AG04449 (cell line): ENCODE data around the gene PTPRG.

Source experiments
- CTCF ChIA-PET: fragments of 350-600 bp; formaldehyde crosslinking; extraction: SDS; loops from one replicate; lab custom pipeline; 2021; ENCODE audit warnings: antibody characterized with exemption; lab: Yijun Ruan, JAX
- POLR2A ChIA-PET: fragments of 400-600, 350-600 bp; formaldehyde crosslinking; extraction: SDS; loops from one replicate; lab custom pipeline; 2020; ENCODE audit warnings: antibody characterized with exemption, inconsistent platforms; lab: Yijun Ruan, JAX
- DNase-seq: peaks from one replicate; pipeline ENCODE4 v3.0.0-alpha.2; 2010; ENCODE audit warnings: low read depth, low spot score
- H3K4me3 ChIP-seq: 2 replicates; pipeline ENCODE4 v1.5.1; 2011; ENCODE audit warnings: low read depth, mild to moderate bottlenecking, control low read depth, low read length
- CTCF ChIP-seq: IDR thresholded peaks from one replicate; pipeline ENCODE4 v1.5.1; 2011; ENCODE audit warnings: mild to moderate bottlenecking, moderate library complexity, low read length, control low read depth, inconsistent platforms; ENCODE audit not compliant: insufficient read depth; ENCODE audit errors: missing control alignments

Gene PTPRG

GRCh38 chr3:61560517-61561373 is 626 bp upstream of the PTPRG start:
- H3K4me3 ChIP-seq, result peak overlapping the region; percentile 78
- TF ChIP-seq CTCF, result peak; percentile 14
- POLR2A ChIA-PET, result interaction anchor here (0.6 to 1.4 kb wide), 10 partner anchors 12 to 1059 kb away, joined by 3 to 10 read pairs (median 3); no protein-coding TSS in a partner anchor
- CTCF ChIA-PET, result interaction anchor here (0.9 to 1.9 kb wide), 3 partner anchors 13 to 627 kb away, joined by 3 to 10 read pairs (median 3); no protein-coding TSS in a partner anchor
- DNase-seq, result peak; percentile 23

GRCh38 chr3:61562042-61562720 is 810 bp downstream of the PTPRG start:
- POLR2A ChIA-PET, result interaction anchor here (0.9 to 1.4 kb wide), 3 partner anchors 10 to 110 kb away, joined by 3 to 10 read pairs (median 3); no protein-coding TSS in a partner anchor
- H3K4me3 ChIP-seq, result peak overlapping the region; percentile 78
- CTCF ChIA-PET, result interaction anchor here (4.7 kb wide), 1 partner anchor 625 kb away, joined by 66 read pairs; no protein-coding TSS in a partner anchor
- DNase-seq, result no peak
- TF ChIP-seq CTCF, result no peak

- DNase-seq, result no peak
- peak overlapping the region; percentile 78 for H3K4me3 ChIP-seq
- TF ChIP-seq CTCF, result no peak
- POLR2A ChIA-PET, result no interaction called here
- CTCF ChIA-PET, result interaction anchor here (0.8 to 4.7 kb wide), 5 partner anchors 10 to 638 kb away, joined by 3 to 66 read pairs (median 7); no protein-coding TSS in a partner anchor
Measured at GRCh38 chr3:61562721-61563312, 1.4 kb downstream of the PTPRG start.

GRCh38 chr3:61563313-61564271 is 2.2 kb downstream of the PTPRG start:
- H3K4me3 ChIP-seq, result peak overlapping the region; percentile 78
- no peak for TF ChIP-seq CTCF
- POLR2A ChIA-PET, result interaction anchor here (1.3 kb wide), 1 partner anchor 65 kb away, joined by 4 read pairs; no protein-coding TSS in a partner anchor
- CTCF ChIA-PET, result interaction anchor here (0.6 to 4.7 kb wide), 29 partner anchors 10 to 638 kb away, joined by 3 to 66 read pairs (median 4); no protein-coding TSS in a partner anchor
- DNase-seq, result no peak

- DNase-seq, result no peak
- peak overlapping the region; percentile 78 for H3K4me3 ChIP-seq
- ChIA-PET POLR2A (interaction anchor here (1.3 kb wide), 1 partner anchor 64 kb away, joined by 4 read pairs; no protein-coding TSS in a partner anchor), CTCF (interaction anchor here (0.6 to 4.7 kb wide), 39 partner anchors 9 to 637 kb away, joined by 3 to 66 read pairs (median 4); no protein-coding TSS in a partner anchor)
- peak; percentile 94 for TF ChIP-seq CTCF
Measured at GRCh38 chr3:61564395-61565059, 3.2 kb downstream of the PTPRG start.
